WI38 (cell line): ENCODE measurements around the gene ETV4.

Experiments used
- H3K4me3 ChIP-seq: 2 replicates; pipeline ENCODE4 v1.5.1; 2011; ENCODE audit warnings: low read depth, mild to moderate bottlenecking, control low read depth, low read length
- TF ChIP-seq, protein P1 (sequence below): IDR thresholded peaks from 2 replicates; pipeline ENCODE4 v1.5.1; 2012; ENCODE audit warnings: low read depth, mild to moderate bottlenecking, control low read depth, low read length

Gene ETV4

DNA sequence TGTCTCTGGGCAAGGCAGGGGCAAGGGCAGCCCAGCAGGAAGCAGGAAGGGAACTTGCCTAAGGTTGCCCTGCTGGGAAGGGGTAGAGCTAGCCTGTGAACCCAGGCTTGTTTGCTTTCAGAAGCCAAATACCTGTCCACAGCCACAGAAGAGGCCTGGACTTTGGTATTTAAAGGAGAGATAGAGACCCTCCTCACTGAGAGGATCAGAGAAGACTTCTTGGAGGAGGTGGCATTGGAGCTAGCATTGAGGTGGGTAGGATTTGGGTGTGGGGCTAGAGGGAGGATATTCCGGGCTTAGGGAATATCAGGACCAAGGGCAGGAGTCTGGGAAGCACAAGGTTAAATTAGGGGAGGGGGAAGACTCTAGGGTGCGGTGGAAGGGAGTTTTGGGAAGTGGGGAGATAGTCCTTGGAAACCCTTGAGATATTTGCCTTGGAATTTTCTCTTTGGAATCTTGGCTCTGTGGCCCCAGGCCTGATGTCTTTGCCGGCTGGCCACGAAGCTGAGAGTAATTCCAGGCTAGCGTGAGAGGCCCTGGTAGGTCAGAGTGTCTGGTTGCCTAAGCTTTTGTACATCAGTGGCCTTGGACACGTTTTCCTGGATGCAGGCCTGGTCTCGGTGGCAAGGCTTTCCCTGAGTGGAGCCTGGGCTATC is 13.1 kb upstream of the ETV4 start:
- H3K4me3 ChIP-seq: no peak overlapping the region
- TF ChIP-seq, protein P1, sequence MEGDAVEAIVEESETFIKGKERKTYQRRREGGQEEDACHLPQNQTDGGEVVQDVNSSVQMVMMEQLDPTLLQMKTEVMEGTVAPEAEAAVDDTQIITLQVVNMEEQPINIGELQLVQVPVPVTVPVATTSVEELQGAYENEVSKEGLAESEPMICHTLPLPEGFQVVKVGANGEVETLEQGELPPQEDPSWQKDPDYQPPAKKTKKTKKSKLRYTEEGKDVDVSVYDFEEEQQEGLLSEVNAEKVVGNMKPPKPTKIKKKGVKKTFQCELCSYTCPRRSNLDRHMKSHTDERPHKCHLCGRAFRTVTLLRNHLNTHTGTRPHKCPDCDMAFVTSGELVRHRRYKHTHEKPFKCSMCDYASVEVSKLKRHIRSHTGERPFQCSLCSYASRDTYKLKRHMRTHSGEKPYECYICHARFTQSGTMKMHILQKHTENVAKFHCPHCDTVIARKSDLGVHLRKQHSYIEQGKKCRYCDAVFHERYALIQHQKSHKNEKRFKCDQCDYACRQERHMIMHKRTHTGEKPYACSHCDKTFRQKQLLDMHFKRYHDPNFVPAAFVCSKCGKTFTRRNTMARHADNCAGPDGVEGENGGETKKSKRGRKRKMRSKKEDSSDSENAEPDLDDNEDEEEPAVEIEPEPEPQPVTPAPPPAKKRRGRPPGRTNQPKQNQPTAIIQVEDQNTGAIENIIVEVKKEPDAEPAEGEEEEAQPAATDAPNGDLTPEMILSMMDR: no peak

DNA sequence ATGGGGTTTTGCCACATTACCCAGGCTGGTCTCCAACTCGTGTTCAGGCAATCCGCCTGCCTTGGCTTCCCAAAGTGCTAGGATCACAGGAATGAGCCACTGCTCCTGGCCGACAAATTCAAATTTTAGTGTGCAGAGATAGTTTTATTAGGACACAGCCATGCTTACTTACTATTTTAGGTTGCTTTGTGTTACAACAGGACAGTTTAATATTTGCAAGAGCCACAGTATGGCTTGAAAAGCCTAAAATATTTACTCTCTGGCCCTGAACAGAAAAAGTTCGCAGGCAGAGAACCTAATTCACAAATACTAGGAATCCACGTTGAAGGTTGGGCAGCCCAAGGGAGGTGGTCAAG is 12.6 kb upstream of the ETV4 start:
- TF ChIP-seq, protein P1: no peak
- no peak overlapping the region for H3K4me3 ChIP-seq

DNA sequence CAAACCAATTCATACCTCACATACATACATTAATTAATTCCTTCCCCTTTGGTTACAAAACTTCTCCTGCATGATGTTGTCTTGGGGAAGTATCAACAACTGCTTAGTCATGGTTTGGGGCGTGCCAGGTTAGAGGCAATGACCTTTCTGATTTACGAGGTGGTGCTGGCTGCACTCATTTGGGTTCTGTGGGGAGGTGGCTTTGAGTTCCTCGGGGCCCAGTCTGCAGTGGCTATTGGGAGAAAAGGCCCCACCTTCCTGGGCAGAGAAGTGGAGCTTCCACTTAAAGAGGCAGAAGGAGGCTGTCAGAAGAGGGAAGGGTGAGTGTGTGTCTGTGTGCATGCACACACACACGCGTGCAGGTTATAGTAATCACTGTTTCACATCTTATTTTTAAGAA is 10.2 kb upstream of the ETV4 start:
- TF ChIP-seq, protein P1: no peak
- no peak overlapping the region for H3K4me3 ChIP-seq

DNA sequence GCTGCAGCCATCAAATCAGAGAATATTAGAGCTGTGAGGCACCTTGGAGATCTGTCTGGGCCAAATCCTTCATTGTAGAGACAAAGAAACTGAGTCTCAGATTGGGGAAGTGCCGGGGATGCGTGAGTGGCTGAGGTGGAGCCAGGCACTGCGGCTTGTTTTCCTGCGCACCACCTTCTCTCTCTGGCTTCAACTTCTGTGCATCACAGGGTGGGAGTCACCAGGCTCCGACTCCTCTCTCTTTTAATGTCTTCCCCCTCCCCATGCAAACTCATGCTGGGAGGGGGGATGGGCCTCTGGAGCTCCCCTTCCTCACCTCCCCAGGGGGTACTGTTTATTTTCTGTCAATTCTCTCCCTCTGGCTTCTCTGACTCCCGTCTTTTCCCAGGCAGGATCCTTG is 8.7 kb upstream of the ETV4 start:
- no peak overlapping the region for H3K4me3 ChIP-seq
- TF ChIP-seq, protein P1: no peak

DNA sequence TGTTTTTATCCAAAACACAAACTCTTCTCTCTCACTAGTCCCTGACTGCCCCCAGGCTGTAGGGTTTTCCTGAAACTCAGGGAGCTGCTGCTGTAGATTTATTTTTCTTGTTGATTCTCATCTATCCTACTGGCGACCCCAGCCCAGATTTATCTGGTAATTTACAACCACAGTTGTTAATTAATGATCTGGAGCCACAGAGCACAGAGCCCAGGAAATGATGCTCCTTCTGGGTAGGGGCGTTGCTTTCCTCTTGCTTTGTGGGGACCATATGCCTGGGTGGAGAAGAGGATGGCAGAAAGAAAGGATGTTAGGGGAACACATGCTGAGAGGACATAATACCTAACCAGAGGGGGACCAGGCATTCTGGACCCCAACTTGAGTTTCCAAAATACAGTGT is 7.4 kb upstream of the ETV4 start:
- no peak overlapping the region for H3K4me3 ChIP-seq
- TF ChIP-seq, protein P1: no peak

DNA sequence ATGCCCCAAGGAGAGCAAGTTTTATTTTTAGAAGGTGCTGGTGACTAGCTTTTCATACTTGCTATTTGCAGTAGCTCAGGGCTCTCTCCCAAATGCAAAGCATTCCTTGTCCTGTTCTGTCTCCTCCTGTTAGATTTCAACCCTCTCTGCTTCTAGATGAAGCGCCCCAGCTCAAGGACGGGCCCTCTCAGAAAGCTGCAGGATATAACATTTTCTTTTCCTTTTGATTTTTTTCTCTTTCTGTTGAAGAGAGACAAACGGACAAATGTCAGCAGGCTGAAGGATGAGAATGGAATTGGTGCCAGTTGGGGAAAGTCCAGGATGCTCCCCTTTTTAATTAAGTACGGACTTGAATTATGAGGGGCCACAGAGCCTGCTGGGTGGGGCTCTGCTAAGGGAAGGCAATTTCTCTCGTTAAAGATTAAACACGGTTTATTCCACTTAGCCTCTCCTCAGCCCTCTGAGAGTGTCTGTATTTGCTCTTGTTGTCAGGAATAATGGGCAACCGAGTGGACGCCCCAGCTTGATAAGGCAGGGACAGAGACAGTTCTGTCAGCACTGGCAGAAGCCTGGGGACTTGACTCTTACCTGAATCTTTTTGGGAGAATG is 6.2 kb upstream of the ETV4 start:
- TF ChIP-seq, protein P1: no peak
- no peak overlapping the region for H3K4me3 ChIP-seq

DNA sequence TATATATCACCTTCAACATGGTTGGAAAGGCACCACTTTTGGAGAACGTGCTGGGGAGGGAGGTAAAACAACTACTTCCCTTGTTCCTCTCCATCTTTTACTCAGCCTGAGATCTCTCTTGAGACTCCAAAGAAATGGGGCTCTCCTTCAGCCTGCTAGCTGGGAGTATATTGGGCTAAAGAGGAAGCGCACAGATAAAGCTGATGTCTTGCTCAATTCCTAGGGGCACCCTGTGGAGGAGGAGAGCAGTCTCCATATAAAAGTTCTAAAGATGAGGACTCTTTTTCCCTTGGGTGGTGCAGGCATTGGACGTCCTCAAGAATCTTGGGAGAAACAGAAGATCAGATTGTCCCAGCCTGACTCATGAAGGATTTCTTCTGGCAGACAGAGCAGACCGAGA is 4.6 kb upstream of the ETV4 start:
- TF ChIP-seq, protein P1: no peak
- no peak overlapping the region for H3K4me3 ChIP-seq
